Fibroblast of skin of right quadriceps (primary cell): ENCODE data around the gene NTRK3.

Source experiments
- DNase-seq: peaks from one replicate; pipeline ENCODE4 v3.0.0-alpha.2; 2013

Gene NTRK3

DNA sequence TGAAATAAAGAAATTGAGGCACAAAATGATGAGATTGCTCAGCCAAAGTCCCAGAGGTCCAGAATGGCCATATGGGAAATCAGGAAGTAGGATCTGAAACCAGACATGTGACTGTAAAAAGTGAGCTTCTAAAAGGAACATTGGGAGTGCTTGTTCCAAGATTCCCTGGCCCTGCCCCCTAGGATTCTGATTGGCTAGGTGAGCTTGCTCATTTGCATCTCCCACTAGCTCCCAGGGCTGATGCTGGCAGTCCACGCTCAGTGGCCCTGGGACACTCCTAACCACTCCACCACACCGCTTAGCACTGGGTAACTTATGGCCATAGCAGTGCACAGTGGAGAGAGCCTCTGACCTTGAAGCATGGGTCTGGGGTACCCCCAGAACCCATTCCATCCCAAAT lies 326.7 kb downstream of the NTRK3 start:
- DNase-seq, result no peak

DNA sequence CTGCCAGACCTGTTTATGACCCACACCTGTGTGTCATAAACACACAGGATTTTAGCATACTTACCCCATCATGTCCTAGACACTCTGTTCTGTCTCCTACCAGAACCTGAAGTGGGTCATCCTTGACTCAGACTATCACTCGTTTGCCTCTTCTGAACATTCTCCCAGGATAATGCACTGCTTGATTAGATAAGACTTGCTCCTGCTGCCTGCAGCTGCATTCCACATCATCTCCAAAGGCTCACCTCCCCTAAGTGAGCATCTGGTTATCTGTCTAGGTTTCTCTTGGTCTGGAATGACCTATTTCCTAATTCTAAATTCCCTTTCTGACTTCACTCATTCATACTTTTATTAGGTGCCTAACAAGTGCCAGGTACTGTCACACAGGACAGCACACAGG lies 332.1 kb downstream of the NTRK3 start:
- no peak for DNase-seq

DNA sequence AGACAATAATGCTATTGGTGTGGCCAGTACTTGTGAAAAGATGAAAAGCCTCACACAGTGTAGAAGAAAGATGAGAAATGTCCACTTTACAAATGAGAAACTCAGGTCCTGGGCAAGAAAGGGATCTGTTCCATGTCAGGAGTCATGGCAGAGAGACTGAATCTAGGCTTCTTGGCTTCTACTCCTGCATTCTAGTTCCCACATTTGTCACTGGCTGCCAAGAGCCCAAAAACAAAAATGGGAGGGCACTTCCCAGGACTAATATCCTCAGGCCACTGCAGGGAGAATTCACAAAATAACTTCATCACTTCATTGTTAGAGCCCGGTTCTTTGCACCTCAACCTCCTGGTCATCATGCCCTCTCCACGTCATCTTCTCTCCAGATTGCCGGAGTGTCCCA lies 337.5 kb downstream of the NTRK3 start:
- no peak for DNase-seq

DNA sequence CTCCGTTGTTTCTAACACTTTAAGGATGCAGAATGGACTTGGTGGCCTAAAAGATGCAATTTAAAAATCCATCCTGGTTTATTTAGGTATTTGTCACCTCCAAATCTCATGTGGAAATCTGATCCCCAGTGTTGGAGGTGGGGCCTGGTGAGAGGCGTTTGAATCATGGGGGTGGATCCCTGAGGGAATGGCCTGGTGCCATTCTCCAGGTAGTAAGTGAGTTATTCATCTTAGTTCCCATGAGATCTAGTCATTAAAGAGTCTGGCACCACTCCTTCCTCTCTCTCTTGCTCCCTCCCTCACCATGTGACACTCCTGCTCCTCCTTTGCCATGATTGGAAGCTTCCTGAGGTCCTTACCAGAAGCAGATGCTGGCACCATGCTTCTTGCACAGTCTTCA lies 339.1 kb downstream of the NTRK3 start:
- no peak for DNase-seq

DNA sequence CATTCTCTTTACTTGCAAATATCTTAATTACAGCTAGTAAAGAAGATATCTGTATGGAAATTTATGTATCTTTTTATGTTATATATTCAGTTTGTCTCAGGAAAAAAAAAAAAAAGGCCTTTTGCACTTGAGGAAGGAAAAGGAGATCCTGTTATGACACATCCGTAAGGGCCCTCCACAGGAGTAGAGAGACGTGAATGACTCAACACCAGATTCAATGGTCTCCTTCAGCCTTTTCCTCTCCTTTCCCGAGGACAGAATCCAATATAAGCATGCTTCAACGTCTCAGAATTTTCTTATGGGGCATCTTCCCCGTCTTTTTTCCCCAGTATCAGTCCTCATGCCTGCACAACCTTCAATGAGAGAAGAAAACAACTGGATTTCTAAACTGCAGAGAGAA lies 340.3 kb downstream of the NTRK3 start:
- DNase-seq, result no peak

DNA sequence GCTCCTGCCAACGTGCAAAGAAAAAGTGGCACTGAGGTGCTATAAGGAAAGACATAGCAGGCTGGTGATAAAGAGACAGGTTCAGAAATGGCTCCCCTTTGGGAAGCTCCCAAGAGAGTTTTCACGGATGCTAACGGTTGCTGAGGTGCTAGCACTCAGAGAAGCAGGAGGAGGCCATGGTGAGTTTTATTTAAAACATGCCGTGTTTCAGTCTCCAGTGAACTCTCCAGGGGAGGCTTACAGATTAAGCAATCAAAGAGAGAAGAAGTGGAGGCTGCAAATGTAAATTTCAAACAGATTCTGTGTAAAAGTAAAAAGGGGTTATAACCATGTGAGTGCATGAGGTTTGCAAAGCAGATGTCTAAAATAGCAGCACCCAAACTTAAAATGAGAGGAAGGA lies 346.2 kb downstream of the NTRK3 start:
- no peak for DNase-seq

DNA sequence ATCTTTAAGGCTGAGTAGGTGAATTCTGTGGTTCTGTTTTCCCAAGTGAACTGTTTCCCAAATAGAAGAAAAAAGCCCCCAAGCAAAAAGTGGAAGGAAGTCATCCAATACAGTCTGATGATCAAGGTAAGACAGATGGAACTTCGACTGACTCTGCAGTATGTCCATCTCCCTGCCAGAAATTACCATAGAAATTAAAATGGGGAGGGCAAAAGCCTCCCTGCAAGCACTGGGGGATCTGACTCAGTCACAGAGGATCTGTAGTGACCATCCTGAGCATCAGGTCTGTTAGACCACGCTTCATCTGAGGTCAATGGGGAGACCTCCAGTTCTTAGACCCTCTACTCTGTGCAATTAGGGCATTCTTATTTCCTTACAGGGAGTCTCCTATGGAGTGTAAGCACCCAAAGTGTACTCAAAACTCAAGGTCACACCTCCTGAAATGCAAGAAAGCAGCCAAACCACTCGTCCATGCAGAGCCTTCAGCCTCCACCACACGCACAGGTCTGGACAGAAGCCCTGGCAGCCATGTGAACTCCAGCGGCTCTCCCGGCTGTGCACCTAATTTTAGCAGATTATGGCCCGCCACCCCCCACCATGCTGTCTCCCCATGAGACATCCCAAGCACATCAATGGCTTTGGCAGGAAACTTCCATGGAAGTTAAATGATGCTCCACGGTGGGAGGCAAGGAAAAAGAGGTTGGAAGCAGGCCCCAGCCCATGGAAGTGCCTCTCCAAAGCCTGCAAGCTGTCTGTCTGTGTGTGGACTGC lies 348.7 kb downstream of the NTRK3 start:
- DNase-seq, result no peak

DNA sequence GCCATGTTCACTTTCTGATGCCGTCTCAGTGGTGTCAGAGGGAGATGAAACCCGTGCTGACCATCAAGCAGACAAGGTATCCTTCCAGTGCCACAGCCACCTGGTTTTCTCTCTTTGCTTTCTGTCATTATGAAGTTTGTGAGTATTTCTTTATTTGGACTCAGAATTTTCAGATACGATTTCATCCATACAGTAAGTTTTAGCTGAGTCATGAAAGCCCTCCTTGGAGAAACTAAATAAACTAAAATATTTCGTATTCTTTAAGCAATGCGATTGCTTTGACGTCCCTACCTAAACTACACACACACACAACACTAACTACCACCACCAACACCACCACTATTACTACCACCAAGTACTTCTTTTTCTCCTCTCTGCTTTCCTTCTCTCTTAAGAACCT lies 350.1 kb downstream of the NTRK3 start:
- DNase-seq, result no peak

DNA sequence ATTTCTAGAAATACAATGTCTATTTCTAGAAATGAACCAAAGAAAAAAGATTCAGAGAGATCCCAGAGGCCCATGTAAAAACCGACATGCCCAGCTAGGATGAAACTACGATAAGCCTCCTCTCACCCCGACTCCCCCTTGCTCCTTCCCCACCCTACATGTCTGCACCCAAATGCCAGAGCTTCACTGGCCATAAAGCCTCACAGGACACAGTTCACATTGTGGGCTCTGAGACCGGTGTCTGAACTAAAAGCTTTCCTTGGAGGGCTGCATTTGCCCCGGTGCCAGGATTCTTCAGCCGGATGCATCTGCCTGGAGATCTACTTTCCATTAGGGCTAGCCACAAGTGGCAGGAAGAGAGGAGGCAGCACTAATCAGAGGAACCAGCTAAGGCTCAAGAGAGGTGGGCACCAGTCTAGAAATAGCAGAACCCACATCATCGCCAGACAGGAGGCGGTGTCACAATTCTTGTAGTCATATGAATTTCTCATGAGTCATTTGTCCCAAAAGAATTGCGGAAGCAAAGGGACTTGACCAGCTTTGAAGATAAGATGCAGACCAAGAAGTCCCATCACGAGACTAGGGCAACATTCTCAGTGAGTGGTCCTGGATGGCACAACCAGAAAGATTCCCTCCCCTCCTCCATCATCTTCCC lies 353.6 kb downstream of the NTRK3 start:
- no peak for DNase-seq

DNA sequence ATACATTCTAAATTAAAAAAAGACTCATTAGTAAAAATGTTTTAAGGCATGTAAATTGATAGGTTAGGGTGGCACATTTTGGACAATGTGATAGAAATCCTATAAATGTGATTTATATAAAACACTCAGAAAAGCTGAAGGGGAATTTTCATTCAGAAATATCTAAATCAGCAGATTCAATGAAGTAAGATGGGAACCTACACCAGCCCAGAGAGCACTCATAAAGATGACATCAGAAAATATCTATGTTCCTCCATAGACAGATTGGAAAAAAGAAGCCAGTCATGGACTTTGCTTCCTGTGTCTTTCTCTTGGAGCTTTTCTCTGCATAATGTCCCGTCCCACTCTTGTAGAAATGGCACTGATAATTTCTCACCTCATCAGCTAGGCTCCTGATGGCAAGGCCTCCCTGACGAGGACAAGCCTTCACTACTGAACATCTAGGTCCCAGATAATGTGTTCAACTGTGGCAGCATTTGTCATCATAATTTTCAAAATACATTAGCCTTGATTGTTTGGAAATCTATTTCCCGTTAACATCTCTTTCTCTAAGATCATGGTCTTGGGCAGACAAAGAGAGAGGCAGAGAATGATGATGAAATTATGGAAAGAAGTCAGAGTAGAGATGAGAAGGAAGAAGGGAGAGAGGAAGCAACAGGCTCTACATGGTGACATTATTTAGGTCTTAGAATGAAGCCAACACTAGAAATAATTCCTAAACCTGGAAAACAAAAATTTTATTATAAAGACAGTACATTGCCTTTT lies 354.4 kb downstream of the NTRK3 start:
- no peak for DNase-seq

DNA sequence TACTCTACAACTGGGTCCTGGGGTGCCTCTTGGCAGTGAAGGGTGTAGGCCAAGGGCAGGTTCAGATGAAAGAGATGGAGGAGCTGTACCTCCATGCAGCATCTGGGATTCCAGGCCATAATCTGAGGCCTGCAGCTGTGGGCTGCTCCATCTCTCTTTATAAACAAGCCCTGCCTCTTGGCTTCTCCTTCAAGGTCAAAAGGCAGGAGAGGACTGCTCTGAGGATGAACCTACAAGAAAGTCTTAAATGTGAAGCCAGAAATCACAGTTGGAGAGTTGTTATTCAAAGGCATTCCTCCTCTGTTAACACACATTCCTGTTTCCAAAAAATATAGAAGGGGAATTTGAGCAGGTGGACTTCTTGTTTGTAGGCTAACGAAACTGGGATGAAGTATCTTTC lies 355.5 kb downstream of the NTRK3 start:
- no peak for DNase-seq

DNA sequence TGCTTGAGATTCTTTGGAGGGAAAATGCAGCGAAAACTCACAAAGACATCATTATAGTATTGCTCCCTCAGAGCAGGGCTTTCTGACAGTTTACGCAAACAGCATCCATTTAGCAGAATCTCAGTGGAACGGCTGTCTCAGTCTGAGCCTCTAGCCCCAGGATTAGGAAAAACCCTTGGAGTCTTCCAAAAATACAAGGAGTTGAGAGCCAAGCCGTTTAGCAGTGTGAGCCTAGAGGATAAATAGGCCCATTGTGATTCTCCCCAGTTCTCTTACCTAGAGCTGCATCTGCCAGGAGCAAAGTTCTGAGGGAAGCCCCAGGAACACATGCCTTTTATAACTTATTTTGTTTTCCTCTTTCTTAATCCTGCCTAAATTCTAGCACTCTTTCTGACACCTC lies 359.6 kb downstream of the NTRK3 start:
- DNase-seq, result no peak

DNA sequence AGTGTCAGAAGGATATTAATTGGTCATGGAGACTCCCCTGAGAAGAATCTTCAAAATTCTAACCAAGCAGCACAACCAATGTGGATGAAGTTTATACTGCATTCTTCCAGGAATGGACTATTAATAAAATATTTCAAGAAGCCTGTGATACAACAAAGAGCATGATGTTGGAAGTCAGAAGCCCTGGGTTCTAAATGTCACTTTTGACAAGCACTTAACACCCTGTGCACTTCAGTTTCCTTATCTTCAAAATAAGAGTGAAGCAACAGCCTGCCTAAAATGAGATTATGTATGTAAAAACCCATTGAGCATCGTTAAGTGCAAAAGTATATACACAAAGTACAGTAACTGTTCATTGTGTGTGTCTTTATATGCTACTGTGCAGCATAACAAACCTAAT lies 369.4 kb downstream of the NTRK3 start:
- no peak for DNase-seq

DNA sequence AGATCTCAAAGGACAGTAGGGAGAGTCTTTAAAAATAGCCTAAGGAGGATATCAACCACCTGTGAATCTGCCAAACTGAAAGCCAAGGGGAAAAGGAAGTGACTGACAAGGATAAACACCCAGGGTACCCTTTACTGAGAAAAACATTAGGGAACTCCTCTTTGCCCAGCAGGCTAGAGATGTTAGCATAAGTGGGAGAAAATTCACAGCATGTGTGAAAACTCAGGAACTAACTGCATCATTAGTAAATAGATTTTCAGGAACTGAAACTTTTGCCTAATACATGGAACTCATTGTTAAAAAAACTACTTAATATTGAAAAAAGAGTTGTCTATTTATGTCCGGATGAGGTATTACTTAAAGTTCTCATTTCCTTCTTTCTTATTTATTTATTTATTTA lies 375.5 kb downstream of the NTRK3 start:
- no peak for DNase-seq

DNA sequence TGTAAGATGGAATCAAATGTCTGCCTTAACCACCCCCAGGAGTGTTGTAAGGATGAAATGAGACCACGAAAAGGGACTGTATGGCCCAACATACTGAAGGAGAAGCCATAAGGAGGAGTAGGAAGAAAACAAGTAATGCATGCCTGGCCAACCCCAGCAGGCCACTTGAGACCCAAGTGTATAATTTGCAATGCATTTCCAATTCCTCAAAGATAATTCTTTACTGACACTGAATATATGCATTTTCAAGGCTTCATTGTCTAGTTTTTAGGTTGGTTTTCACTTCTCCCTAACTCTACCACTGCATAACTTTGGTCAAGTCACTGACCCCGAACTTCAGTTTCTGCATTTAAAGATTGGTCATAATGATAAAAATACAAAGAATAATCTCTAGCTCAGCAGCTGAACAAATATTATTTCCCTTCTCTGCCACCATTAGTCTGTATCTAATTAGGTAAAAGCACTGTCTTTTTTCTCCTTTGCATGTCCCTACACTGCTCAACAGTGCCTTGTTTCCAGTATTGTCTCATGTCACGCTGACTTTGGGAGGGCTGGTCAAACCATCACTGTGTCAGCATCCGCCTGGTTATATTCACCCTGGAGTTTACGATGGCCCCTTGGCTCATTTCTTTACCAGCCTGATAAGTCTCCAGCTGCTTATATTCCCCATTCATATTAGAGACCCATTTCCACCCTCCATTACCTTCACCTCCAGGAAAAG lies 378.6 kb downstream of the NTRK3 start:
- DNase-seq, result no peak

DNA sequence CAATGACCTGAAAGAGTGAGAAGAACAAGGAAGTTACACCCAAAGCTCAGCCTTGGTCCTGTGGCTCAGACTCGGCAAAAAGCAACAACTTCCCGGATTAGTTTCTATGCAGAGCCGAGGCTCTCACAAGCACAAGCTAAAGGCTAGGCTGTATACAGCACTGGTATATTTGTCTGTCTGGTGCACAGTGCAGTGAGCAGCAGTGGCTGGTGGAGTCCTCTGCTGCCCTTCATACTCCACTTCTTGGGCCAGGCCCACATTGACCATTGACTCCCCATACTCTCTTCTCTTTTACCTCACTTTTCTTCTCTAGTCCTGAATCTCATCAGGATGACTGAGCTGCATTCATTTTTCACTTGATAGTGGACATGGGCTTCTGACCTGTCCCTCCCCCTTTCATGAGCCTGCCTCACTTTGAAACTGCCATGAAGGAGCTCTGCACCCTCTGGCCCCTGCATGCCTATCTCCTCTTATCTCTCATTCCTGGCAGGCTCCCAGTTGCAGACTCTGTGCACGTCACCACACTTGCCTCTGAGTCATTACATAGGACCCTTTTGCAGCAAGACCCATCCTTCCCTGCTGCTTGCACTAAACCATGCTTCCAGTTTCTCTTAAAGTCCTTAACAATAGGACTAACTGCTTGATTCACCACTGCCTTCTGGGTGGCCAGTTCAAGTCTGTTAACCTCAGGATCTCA lies 379.3 kb downstream of the NTRK3 start:
- DNase-seq, result peak; percentile 90

DNA sequence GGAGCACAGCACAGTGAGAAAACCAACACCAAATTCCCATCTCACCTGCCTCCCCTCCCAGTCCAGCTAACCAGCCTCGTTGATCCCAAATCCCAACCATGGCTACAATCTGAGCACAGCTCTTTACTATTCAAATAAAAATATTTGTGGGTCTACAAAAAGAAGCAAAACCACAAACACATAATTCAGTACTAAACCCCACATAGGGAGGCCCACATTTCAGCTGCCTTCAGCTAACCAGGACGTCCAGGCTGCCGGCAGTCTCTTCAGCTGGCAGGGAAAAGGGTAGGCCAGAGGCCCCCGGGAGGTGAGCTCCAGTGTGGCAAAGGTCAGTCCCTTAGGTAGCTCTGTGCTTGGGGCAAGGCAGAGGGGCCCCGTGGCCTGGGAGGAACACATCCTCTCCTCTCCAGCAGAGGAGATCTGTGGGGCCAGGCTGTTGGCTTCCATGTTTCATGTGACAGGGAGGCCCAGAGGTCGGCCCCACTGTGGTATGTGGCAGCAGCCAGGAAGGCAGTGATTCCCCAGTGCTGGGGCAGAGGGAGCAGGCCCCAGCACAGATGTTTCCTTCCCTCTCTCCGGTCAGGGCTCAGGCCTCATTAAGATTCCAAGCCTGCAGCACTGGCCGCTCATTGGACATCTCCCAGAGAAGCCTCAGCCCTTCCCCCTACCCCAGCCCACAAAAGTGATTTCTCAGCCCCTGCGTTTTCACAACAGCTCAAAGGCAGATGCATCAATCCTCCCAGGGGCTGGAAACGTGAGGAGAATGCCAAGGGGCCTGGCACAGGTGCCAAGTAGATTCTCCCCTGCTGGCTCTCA lies 381.4 kb downstream of the NTRK3 start:
- peak; percentile 69 for DNase-seq

DNA sequence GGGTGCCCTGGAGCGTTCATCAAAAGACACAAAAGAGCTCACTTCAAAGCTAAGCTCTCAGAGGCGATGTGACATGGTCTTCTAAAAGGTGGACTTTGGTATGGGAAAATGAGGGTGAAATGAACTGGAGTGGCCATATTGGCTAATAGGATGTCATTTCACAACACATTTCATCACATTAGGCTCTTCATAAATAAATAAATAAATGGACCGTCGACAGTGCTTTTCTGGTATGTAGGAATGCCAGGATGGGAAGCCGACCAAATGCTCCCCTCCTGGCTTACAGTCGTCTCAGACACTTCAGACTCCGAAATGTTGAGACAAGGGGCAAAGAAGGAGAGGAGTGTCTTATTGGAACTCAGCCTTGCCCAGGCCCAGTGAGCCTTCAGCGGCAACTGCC lies 383.0 kb downstream of the NTRK3 start:
- DNase-seq, result peak; percentile 71

DNA sequence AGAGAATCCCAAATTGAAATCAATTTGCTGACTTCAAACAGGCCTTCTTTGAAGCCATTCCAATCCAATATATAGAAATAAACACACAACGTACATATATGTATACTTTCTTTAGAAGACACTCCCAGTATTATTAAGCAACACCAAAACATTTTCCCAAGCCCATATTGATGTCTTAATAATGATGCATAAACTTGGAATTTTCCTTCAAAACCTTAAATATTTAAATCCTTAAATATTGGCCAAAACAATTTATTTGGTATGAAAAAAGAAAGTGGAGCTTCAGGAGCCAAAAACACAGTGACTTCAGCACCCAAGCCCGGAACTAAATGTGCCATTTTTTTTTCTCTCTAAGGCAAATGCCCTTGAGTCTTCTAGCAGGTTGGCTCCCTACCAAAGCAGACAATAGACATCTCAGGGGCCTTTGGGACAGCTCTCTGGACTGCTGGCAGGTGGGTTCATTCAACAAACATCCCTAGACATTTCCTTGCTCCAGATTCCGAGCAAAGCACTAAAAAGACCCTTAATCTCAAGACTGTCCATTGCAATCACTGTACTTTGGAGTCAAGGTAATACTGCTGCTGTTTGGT lies 384.7 kb downstream of the NTRK3 start:
- DNase-seq, result no peak

DNA sequence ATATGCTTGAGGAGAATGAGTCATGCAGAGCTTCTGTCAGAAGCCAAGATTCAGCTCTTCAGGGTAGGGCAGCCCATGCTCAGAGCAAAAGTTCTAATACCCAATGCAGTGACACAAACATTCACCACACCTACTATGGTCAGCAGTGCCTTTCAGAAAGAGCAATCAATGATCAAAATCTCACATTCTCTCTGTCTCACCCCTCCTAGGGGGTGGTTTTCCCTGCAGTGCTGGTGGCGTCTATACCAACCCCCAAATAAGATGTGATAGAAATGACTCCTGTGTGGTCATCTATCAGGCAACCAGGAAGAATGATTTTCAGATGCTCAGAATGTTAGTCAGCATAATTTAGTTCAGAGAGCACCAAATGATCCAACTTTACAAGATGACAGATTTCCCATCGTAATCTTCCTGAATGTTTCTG lies 385.3 kb downstream of the NTRK3 start:
- peak; percentile 89 for DNase-seq

DNA sequence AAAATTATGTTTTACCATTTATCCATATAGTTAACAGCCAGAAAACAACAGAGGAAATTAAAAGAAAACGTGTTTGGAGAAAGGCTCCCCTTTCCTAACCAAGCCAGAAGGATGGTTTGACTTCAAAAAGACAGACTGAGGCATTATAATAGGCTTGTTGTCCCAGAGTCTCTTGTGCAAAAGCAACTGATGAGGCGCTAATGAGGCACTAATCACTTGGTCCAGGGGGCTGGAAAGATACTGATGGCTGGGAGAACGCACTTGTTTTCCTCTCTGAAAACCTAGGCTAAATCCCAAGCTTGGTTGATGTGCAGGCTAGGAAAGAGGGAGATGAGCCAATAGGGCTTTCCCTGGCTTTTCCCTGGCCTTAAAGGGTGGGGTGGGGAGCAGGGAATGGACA lies 389.6 kb downstream of the NTRK3 start:
- no peak for DNase-seq
